Midbrain (tissue), 1 donor: ENCODE results near the gene ALOX12.

Experiments
- DNase-seq: peaks from one replicate; lab custom pipeline; 2025; lab: John Stamatoyannopoulos, UW

The ALOX12 gene

DNA sequence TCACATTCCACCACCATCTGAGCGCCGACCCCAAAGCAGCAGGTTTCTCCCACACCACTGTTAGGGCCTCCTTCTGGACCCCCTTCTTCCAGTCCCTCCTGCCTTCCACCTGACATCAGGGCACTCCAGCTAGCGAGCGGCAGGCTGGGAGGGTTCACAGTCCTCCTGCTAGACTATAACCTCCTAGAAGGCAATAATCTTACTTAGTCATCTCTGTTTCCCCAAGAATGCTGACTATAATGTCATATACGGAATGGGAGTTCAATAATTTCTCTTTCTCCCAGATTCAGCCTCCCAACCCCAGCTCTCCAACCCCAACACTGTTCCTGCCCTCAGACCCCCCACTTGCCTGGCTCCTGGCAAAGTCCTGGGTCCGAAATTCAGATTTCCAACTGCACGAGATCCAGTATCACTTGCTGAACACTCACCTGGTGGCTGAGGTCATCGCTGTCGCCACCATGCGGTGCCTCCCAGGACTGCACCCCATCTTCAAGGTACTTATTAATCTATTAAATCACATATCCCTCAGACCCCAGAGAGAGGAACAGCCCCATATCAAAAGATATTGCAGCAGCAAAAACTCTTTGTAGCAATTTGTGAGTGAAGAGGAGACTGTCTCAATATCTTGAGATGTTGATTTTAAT lies 5.6 kb downstream of the ALOX12 start:
- no peak for DNase-seq

- DNase-seq, result no peak
Measured at GRCh38 chr17:7002288-7003047, 6.6 kb downstream of the ALOX12 start.

DNA sequence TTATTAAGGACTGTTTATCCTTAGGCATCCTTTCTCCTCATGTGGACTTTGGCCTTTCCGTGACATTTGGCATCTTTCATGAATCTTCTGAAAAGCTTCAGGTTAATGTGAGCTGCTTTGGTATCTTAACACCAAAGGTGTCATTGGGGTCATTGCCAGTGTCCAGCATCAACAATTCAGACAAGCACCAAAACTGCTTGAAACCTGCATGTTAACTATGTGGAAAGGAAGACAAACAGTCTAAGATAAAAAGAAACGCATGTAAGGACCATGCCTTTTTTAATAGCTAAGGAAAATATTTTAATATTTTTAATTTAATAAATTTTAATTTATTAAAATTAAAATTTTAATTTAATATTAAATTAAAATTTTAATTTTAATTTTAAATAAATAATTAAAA lies 7.9 kb downstream of the ALOX12 start:
- DNase-seq, result no peak

GRCh38 chr17:7004398-7005253 lies 8.8 kb downstream of the ALOX12 start:
- DNase-seq, result peak; percentile 54

GRCh38 chr17:7005716-7006115 lies 9.9 kb downstream of the ALOX12 start:
- DNase-seq, result no peak

DNA sequence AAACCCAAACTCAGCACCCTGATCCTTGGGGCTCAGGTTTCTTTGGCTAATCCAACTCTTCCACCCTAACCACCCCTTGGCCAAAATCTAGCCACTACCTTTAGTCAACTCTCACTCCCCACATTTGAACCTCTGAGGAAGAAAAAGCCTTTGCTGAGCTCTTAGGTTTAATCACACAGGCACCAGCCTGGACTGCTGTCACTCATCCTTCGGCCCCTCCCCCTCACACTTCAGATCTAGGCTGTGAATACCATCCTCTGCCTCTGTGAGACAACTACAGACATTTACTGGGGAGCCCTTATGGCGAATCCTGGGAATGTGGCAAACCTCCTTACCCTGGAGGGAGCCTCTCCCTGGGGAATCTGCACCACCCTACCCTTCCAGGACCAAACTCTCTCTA lies 11.3 kb downstream of the ALOX12 start:
- DNase-seq, result no peak

DNA sequence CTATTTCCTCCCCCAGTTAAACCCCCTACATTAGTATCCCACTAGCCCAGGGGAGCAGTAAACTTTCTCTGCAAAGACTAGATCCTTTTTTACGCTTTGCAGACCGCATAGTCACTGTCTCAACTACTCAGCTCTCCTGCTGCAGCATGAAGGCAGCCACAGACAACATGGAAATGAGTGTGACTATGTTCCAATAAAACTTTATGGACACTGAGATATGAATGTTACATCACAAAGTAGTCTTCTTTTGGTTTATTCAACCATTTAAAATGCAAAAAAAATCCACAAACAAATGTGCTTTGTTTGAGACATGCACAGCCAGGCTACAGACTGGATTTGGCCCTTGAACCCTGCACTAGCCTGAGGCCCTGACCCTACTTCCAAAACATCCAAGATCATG lies 14.7 kb downstream of the ALOX12 start:
- no peak for DNase-seq

- DNase-seq, result no peak
Measured at GRCh38 chr17:7011415-7011814, 15.6 kb downstream of the ALOX12 start.

DNA sequence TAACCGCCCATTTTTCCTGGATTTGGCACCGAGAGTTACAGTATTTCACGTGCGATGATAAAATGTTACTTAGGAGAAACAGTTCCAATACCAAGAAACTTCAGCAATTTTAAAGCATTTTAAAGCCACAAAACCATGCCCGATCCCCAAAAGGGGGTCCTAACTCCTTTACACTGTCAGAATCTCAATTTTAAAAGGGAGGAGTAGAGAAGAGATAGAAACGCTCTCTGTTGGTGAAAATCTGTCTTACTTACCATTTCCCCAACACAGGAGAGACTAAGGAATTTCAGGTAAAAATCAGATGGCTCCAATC lies 16.0 kb downstream of the ALOX12 start:
- DNase-seq, result peak; percentile 52

GRCh38 chr17:7014261-7014994 lies 18.6 kb downstream of the ALOX12 start:
- peak; percentile 96 for DNase-seq

DNA sequence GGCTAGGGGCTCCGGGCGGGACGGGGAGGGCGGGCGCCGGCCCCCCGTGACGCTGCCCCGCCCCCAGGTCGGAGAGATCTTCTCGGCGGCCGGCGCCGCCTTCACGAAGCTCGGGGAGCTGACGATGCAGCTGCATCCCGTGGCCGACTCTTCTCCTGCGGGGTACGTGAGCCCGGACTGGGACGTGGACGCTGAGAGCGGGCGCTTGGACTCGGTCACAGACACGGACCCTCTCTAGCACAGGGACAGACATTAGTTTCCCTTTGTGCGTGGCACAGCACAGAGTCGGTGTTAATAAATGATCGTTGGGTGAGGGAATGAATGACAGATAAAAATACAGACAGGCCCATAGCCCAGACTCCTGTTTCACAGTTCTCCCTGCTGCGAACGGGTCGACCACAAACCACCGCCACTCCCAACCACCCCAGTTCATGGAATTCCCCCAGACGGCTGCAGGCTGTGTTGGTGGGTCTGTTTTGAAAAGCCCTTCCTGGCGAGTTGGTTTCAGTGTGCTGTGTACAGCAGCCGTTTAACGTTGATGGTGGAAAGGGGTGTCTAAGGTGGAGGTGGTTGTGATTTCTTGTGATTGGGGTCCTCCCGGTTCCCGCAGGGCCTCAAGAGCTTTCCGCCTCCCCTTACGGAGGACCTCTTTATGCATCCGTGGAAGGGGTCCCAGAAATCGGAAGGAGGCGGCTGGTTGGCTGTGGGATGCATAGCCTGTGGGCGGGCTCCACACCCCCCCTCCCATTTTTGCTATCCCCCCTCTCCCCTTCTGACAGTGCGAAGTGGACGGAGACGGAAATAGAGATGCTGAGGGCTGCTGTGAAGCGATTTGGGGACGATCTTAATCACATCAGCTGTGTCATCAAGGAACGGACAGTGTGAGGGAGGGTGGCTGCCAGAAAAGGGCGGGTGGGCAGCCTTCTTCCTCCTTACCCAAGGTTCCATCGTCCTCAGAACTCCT lies 19.4 kb downstream of the ALOX12 start:
- DNase-seq, result peak; percentile 49

GRCh38 chr17:7016418-7016817 lies 20.6 kb downstream of the ALOX12 start:
- no peak for DNase-seq

- no peak for DNase-seq
Measured at GRCh38 chr17:7016886-7017826, 21.3 kb downstream of the ALOX12 start.

- no peak for DNase-seq
Measured at GRCh38 chr17:7017827-7018200, 22.0 kb downstream of the ALOX12 start.

GRCh38 chr17:7018331-7018964 lies 22.6 kb downstream of the ALOX12 start:
- no peak for DNase-seq

DNA sequence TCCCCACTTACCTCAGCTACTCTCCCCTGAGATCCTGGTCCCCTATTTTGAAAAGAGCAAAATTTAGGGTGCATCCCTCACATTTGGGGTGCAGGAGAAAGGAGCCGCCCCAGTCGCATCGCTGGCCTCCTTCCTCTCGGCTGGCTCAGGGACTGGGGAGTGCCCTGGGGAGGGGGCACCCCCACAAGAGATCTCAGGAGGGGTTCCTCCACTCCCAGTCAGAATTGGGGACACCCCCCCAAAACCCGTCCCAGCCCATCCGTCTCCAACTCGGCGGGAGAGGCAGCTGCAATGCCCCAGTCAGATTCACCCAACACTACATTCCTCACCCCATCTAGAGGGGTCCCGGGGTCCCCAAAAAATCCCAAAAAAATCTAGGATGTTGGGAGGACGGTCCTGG lies 23.5 kb downstream of the ALOX12 start:
- no peak for DNase-seq

DNA sequence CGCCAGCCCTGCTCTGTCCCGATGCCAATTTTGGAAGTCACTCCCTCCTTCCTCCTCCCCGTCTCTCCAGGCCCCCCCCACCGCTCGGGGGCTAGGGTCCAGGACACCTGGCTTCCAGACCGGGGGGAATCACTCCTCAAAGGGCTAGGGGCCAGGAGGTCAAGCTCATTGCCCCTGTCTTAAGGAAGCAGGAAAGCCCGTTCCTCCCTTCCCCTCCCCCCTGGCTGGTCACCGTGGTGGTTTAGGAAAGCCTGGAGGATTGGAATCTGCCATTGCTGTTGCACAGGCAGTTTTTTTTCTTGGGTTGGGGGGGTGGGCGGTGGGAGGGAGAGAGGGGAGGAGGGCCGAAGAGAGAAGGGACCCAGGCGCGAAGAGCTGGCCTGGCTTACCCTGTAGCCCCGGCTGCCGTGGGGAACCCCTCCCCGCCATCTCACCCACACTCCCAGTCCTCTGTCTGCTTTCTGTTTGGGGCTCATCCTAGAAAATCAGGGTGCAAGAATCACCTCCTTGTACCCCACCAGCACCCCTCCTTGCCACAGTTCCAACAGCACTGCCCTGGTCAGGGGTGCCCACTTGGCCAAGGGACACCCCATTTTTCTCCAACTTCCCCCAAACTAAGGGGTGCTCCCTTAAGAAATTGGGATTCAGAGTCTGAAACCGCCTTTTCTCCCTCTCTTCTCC lies 24.1 kb downstream of the ALOX12 start:
- peak; percentile 38 for DNase-seq

DNA sequence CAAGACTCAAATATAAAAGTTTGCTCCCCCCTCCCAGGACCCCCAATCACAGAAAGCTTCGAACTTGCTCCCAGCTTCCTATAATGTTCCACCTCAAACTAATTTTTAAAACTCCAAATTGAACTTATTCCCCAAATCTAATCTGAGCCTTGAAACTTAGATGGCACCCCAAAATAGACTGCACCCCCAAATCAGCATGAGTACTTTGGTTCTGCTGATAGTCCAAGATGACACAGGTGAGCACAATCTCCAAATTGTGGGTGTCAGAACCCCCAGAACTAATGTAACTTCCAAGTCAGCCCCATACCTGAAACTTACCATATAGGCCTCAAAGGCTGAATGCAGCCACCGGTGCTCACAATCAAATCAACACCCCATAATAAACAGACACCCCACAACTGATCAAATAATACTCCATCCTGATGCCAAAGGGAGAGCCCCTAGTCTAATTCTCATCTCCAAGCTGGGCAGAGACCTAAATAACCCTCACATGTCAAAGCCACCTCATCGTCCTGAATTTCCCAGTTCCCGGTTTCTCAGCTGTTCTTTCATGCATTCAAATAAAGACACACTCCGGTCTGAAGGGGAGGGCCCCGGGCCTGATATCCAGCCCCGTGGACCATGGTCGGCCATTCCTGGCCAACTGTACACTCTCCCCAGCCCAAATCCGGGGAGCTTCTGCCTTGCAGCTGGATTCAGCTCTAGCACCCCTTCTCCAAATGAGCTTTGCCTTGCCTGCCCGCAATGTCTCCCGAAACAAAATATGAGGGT lies 25.2 kb downstream of the ALOX12 start:
- no peak for DNase-seq
